GM21786 (cell line): ENCODE measurements around the gene RINL.
"Not testable (repeated sequence)": the region's sequence is repeated elsewhere in the genome, so short reads cannot be mapped to it uniquely, and the experiment has no call there.

Experiments
- ATAC-seq: cut with Tn5 transposase; IDR thresholded peaks from one replicate; pipeline ENCODE4 v1.9.1; 2021; ENCODE audit not compliant: unreplicated experiment

RINL gene

GRCh38 chr19:38905620-38906019 lies 27.5 kb upstream of the RINL start:
- ATAC-seq = no peak

GRCh38 chr19:38904581-38905539 lies 26.8 kb upstream of the RINL start:
- no peak for ATAC-seq

GRCh38 chr19:38901683-38902082 lies 23.6 kb upstream of the RINL start:
- ATAC-seq = no peak

- ATAC-seq = no peak
Measured at GRCh38 chr19:38900743-38901190, 22.7 kb upstream of the RINL start.

- no peak for ATAC-seq
Measured at GRCh38 chr19:38900202-38900629, 22.1 kb upstream of the RINL start.

GRCh38 chr19:38899447-38900201 lies 21.5 kb upstream of the RINL start, which contains the start of the genes NFKBIB and SIRT2:
Gene NFKBIB (plus strand): TSS chr19:38899969. CDS start chr19:38900033, 64 bp downstream.
Gene SIRT2 (minus strand): TSS chr19:38899618. CDS start chr19:38899521, 97 bp downstream.
- peak; percentile 89 for ATAC-seq

- ATAC-seq = peak; percentile 2
Measured at GRCh38 chr19:38898788-38899446, 20.8 kb upstream of the RINL start.

GRCh38 chr19:38894968-38895367 lies 16.9 kb upstream of the RINL start:
- no peak for ATAC-seq

GRCh38 chr19:38893341-38893771 lies 15.3 kb upstream of the RINL start:
- no peak for ATAC-seq

- ATAC-seq = no peak
Measured at GRCh38 chr19:38892841-38893240, 14.8 kb upstream of the RINL start.

GRCh38 chr19:38891771-38892170 lies 13.7 kb upstream of the RINL start:
- no peak for ATAC-seq

GRCh38 chr19:38890686-38891085 lies 12.6 kb upstream of the RINL start:
- ATAC-seq = no peak

- ATAC-seq = no peak
Measured at GRCh38 chr19:38889803-38890202, 11.7 kb upstream of the RINL start.

GRCh38 chr19:38888876-38889275 lies 10.8 kb upstream of the RINL start:
- ATAC-seq = no peak

GRCh38 chr19:38884691-38885090 lies 6.6 kb upstream of the RINL start:
- ATAC-seq = not testable (repeated sequence)

- no peak for ATAC-seq
Measured at GRCh38 chr19:38883286-38883685, 5.2 kb upstream of the RINL start.

GRCh38 chr19:38880882-38881609 lies 3.0 kb upstream of the RINL start:
- no peak for ATAC-seq

GRCh38 chr19:38880076-38880881 lies 2.2 kb upstream of the RINL start:
- ATAC-seq = no peak

- no peak for ATAC-seq
Measured at GRCh38 chr19:38879400-38879751, 1.3 kb upstream of the RINL start.
